Fibroblast of the conjunctiva (primary cell): ENCODE measurements around the gene GLB1L3.

Experiments
- DNase-seq: peaks from one replicate; pipeline ENCODE4 v3.0.0-alpha.2; 2010; ENCODE audit warnings: low read depth

GLB1L3 gene

GRCh38 chr11:134363161-134363560 lies 87.0 kb downstream of the GLB1L3 start:
- DNase-seq, result no peak

- no peak for DNase-seq
Measured at GRCh38 chr11:134363592-134363991, 87.4 kb downstream of the GLB1L3 start.

- no peak for DNase-seq
Measured at GRCh38 chr11:134364261-134364660, 88.1 kb downstream of the GLB1L3 start.

GRCh38 chr11:134365011-134365925 lies 89.1 kb downstream of the GLB1L3 start:
- DNase-seq, result no peak

GRCh38 chr11:134366254-134366653 lies 90.1 kb downstream of the GLB1L3 start:
- DNase-seq, result no peak

DNA sequence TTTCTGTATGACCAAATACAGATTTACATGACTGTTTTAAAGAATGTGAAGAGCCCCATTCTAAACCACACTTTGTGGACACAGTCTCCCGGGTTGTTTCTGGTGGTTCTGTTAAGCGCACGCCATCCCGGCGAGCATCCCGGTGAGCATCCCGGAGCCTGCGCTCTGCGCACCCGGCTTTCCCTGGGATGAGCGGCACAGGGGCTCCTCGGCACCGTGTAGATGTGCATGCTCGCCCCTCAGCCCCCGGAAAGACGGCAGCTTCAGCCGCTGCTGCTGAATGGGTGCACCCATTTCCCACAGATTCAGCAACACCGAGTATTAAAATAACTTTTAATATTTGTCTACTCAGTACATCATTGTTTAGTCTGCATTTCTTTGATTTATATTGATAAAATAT lies 91.6 kb downstream of the GLB1L3 start:
- no peak for DNase-seq
